Mammary epithelial cell (primary cell): ENCODE measurements around the gene HOOK2.
"Not testable (repeated sequence)": the region's sequence is repeated elsewhere in the genome, so short reads cannot be mapped to it uniquely, and the experiment has no call there.

Experiments used
- EZH2 ChIP-seq: IDR thresholded peaks from 2 replicates; pipeline ENCODE4 v1.6.1; 2012; ENCODE audit warnings: low read length, inconsistent platforms, borderline replicate concordance
- TF ChIP-seq, protein P1 (sequence below), 2 donors: IDR thresholded peaks in 1 of 2; conservative IDR thresholded peaks in 1 of 2; 2 replicates each; pipeline ENCODE4 v1.5.1; 2011 to 2012; ENCODE audit warnings: inconsistent platforms in 2 of 2, low read length in 2 of 2, mild to moderate bottlenecking in 2 of 2, control low read depth in 1 of 2, low read depth in 1 of 2; ENCODE audit not compliant: insufficient read depth in 1 of 2; ENCODE audit errors: extremely low read depth in 1 of 2

DNA sequence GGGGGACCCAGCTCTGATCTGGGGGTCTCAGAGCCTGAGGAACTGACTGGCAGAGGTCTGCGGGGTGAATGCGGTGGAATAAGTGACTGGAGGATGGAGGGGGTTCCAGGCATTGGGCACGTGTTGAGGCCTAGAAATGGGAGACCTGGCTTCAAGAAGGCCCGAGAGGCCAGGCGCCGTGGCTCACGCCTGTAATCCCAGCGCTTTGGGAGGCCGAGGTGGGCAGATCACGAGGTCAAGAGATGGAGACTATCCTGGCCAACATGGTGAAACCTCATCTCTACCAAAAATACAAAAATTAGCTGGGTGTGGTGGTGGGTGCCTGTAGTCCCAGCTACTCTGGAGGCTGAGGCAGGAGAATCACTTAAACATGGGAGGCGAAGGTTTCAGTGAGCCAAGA is 42.5 kb upstream of the HOOK2 start:
- TF ChIP-seq, protein P1, sequence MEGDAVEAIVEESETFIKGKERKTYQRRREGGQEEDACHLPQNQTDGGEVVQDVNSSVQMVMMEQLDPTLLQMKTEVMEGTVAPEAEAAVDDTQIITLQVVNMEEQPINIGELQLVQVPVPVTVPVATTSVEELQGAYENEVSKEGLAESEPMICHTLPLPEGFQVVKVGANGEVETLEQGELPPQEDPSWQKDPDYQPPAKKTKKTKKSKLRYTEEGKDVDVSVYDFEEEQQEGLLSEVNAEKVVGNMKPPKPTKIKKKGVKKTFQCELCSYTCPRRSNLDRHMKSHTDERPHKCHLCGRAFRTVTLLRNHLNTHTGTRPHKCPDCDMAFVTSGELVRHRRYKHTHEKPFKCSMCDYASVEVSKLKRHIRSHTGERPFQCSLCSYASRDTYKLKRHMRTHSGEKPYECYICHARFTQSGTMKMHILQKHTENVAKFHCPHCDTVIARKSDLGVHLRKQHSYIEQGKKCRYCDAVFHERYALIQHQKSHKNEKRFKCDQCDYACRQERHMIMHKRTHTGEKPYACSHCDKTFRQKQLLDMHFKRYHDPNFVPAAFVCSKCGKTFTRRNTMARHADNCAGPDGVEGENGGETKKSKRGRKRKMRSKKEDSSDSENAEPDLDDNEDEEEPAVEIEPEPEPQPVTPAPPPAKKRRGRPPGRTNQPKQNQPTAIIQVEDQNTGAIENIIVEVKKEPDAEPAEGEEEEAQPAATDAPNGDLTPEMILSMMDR (conservative IDR thresholded peaks at IDR 0.05 in 1 of 2, IDR thresholded peaks at IDR 0.05 in 1 of 2; ENCODE audit: extremely low read depth in 1 of 2, insufficient read depth in 1 of 2, low read depth in 1 of 2, low read length in 2 of 2): not testable (repeated sequence)
- TF ChIP-seq EZH2: not testable (repeated sequence)
